Measurements from ENCODE around the gene CFC1B. TPM values are rescaled to one million over a fixed set of nuclear protein-coding genes. Genes with fewer than 3 reads are reported as not detected.
"Not testable (repeated sequence)": the region's sequence is repeated elsewhere in the genome, so short reads cannot be mapped to it uniquely, and the experiment has no call there.

The CFC1B gene
- not detected for polyA plus RNA-seq (2013, experiment 1 of 2)
- not detected for polyA plus RNA-seq (2013, experiment 2 of 2)

- H3K9me3 ChIP-seq (ENCODE audit: insufficient read depth, low read depth, low read length); H3K36me3 ChIP-seq (ENCODE audit: insufficient read depth, low read length); H3K27ac ChIP-seq (ENCODE audit: low read depth, low read length); H3K27me3 ChIP-seq (ENCODE audit: insufficient read depth, low read length); H3K4me3 ChIP-seq (ENCODE audit: low read length); H3K9ac ChIP-seq (ENCODE audit: low read depth, low read length); H3K4me1 ChIP-seq (ENCODE audit: insufficient read depth, low read length): not testable (repeated sequence)
- no CpG with 5 or more reads among the region's 7 CpGs for WGBS
These were observed at the start of gene CFC1B for GRCh38 chr2:130520992-130521391. TSS of gene CFC1B (plus strand) at chr2:130521222. CDS start at chr2:130521485, 263 bp downstream.

DNA sequence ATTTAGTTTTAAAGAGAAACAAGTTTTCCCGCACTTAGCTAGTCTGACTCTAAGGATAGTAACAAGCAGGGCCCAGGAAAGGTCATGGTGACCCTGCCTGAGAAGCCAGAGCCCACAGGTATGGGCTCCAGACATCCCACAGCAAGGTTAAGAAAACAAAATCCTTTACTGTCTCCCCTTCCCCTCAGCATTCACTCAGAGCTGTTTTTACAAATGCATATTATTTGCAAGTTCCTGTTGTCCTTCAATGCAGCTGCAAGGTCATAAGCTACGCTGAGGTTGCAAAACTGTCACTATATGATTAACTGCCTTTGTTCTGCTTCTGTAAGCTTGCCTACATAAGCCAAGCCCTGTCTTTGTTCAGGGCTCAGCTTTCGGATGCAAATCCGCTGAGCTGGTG lies 29.9 kb upstream of the CFC1B start:
- not testable (repeated sequence) for H3K27me3 ChIP-seq (ENCODE audit: insufficient read depth, low read length); H3K4me3 ChIP-seq (ENCODE audit: low read length); H3K4me1 ChIP-seq (ENCODE audit: insufficient read depth, low read length); H3K9ac ChIP-seq (ENCODE audit: low read depth, low read length); H3K27ac ChIP-seq (ENCODE audit: low read depth, low read length); H3K36me3 ChIP-seq (ENCODE audit: insufficient read depth, low read length); H3K9me3 ChIP-seq (ENCODE audit: insufficient read depth, low read depth, low read length)
- WGBS = 57% methylated on average over 2 of the region's 4 CpGs

- not testable (repeated sequence) for H3K36me3 ChIP-seq (ENCODE audit: insufficient read depth, low read length); H3K4me1 ChIP-seq (ENCODE audit: insufficient read depth, low read length); H3K27ac ChIP-seq (ENCODE audit: low read depth, low read length); H3K9me3 ChIP-seq (ENCODE audit: insufficient read depth, low read depth, low read length); H3K27me3 ChIP-seq (ENCODE audit: insufficient read depth, low read length); H3K9ac ChIP-seq (ENCODE audit: low read depth, low read length); H3K4me3 ChIP-seq (ENCODE audit: low read length)
- no CpG with 5 or more reads among the region's 13 CpGs for WGBS
These were observed 11.8 kb upstream of the CFC1B start, which contains the start of gene POTEI for GRCh38 chr2:130509228-130509627. TSS of gene POTEI (minus strand) at chr2:130509328. CDS start at chr2:130509235, 93 bp downstream.

GRCh38 chr2:130510807-130511746 lies 9.9 kb upstream of the CFC1B start:
- not testable (repeated sequence) for H3K9ac ChIP-seq (ENCODE audit: low read depth, low read length); H3K4me1 ChIP-seq (ENCODE audit: insufficient read depth, low read length); H3K4me3 ChIP-seq (ENCODE audit: low read length); H3K27ac ChIP-seq (ENCODE audit: low read depth, low read length); H3K9me3 ChIP-seq (ENCODE audit: insufficient read depth, low read depth, low read length); H3K36me3 ChIP-seq (ENCODE audit: insufficient read depth, low read length); H3K27me3 ChIP-seq (ENCODE audit: insufficient read depth, low read length)
- WGBS = 79% methylated on average over 2 of the region's 31 CpGs

DNA sequence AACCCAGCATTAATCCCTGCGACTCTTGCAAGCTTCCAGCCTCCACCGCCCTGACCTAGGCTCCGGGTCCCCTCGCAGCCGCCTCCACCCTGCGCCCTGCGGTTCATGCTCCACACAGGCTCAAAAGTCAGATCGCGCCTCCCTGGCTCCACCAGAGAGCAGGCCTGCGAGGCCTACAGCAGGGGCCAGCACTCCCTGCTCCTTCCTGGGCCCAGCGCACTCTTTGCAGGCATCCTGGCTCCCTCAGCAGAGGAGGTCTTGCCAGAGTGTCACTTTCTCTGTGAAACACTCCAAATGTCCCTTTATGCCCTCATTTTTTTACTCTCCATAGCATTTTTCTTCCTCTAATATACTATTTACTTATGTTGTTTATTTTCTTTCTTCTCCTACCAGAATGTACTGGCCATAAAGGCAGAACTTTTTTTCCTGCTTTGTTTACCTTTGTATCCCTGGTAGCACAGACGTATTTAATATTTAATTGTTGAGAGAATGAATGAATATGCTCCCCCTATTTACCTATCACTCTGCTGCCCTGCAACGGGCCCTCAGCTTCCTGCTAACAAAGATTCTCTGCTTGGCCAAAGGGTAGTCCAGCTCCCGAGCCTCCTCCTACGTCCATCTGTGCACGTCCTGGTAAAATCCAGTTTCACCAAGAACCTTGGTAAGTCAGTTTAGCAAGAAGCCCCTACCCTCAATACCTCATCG lies 9.1 kb upstream of the CFC1B start:
- H3K36me3 ChIP-seq (ENCODE audit: insufficient read depth, low read length); H3K9me3 ChIP-seq (ENCODE audit: insufficient read depth, low read depth, low read length); H3K9ac ChIP-seq (ENCODE audit: low read depth, low read length); H3K4me1 ChIP-seq (ENCODE audit: insufficient read depth, low read length); H3K27ac ChIP-seq (ENCODE audit: low read depth, low read length); H3K27me3 ChIP-seq (ENCODE audit: insufficient read depth, low read length); H3K4me3 ChIP-seq (ENCODE audit: low read length): not testable (repeated sequence)
- WGBS = 78% methylated on average over 3 of the region's 17 CpGs

- not testable (repeated sequence) for H3K36me3 ChIP-seq (ENCODE audit: insufficient read depth, low read length); H3K9me3 ChIP-seq (ENCODE audit: insufficient read depth, low read depth, low read length); H3K9ac ChIP-seq (ENCODE audit: low read depth, low read length); H3K4me3 ChIP-seq (ENCODE audit: low read length); H3K4me1 ChIP-seq (ENCODE audit: insufficient read depth, low read length); H3K27me3 ChIP-seq (ENCODE audit: insufficient read depth, low read length); H3K27ac ChIP-seq (ENCODE audit: low read depth, low read length)
- WGBS = no CpG with 5 or more reads among the region's 12 CpGs
These were observed 2.4 kb upstream of the CFC1B start for GRCh38 chr2:130518516-130519106.

DNA sequence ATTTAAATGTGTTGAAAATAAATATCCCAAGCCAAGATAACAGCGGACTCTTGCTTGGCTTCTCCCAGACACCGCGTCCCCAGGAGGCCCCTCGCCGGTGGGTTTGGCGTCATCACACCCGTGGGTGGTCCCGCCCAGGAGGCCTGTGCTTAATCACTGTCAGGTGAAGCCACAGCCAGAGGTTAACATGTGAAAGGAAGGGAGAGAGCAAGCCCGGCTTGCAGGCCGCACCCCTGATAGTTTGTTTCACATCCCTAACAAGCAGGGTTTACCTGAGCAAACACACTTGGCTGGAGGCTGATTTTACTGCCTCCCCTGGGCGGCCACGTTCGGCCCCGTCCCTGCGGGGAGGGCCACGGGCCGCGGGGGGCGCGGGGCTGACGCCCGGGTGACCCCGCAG lies 1.4 kb downstream of the CFC1B start:
- H3K9me3 ChIP-seq (ENCODE audit: insufficient read depth, low read depth, low read length); H3K4me3 ChIP-seq (ENCODE audit: low read length); H3K9ac ChIP-seq (ENCODE audit: low read depth, low read length); H3K36me3 ChIP-seq (ENCODE audit: insufficient read depth, low read length); H3K27ac ChIP-seq (ENCODE audit: low read depth, low read length); H3K27me3 ChIP-seq (ENCODE audit: insufficient read depth, low read length); H3K4me1 ChIP-seq (ENCODE audit: insufficient read depth, low read length): not testable (repeated sequence)
- no CpG with 5 or more reads among the region's 23 CpGs for WGBS

- H3K4me1 ChIP-seq (ENCODE audit: insufficient read depth, low read length); H3K27ac ChIP-seq (ENCODE audit: low read depth, low read length); H3K36me3 ChIP-seq (ENCODE audit: insufficient read depth, low read length); H3K9me3 ChIP-seq (ENCODE audit: insufficient read depth, low read depth, low read length); H3K27me3 ChIP-seq (ENCODE audit: insufficient read depth, low read length); H3K4me3 ChIP-seq (ENCODE audit: low read length); H3K9ac ChIP-seq (ENCODE audit: low read depth, low read length): not testable (repeated sequence)
- no CpG with 5 or more reads among the region's 40 CpGs for WGBS
These were observed 6.4 kb downstream of the CFC1B start for GRCh38 chr2:130527365-130527967.

GRCh38 chr2:130529545-130529944 lies 8.5 kb downstream of the CFC1B start:
- not testable (repeated sequence) for H3K36me3 ChIP-seq (ENCODE audit: insufficient read depth, low read length); H3K27ac ChIP-seq (ENCODE audit: low read depth, low read length); H3K9ac ChIP-seq (ENCODE audit: low read depth, low read length); H3K4me1 ChIP-seq (ENCODE audit: insufficient read depth, low read length); H3K27me3 ChIP-seq (ENCODE audit: insufficient read depth, low read length); H3K9me3 ChIP-seq (ENCODE audit: insufficient read depth, low read depth, low read length); H3K4me3 ChIP-seq (ENCODE audit: low read length)
- WGBS = no CpG with 5 or more reads among the region's 6 CpGs

GRCh38 chr2:130530212-130530611 lies 9.2 kb downstream of the CFC1B start:
- H3K27ac ChIP-seq (ENCODE audit: low read depth, low read length); H3K36me3 ChIP-seq (ENCODE audit: insufficient read depth, low read length); H3K9me3 ChIP-seq (ENCODE audit: insufficient read depth, low read depth, low read length); H3K27me3 ChIP-seq (ENCODE audit: insufficient read depth, low read length); H3K4me3 ChIP-seq (ENCODE audit: low read length); H3K4me1 ChIP-seq (ENCODE audit: insufficient read depth, low read length); H3K9ac ChIP-seq (ENCODE audit: low read depth, low read length): not testable (repeated sequence)
- WGBS = no CpG with 5 or more reads among the region's 4 CpGs

DNA sequence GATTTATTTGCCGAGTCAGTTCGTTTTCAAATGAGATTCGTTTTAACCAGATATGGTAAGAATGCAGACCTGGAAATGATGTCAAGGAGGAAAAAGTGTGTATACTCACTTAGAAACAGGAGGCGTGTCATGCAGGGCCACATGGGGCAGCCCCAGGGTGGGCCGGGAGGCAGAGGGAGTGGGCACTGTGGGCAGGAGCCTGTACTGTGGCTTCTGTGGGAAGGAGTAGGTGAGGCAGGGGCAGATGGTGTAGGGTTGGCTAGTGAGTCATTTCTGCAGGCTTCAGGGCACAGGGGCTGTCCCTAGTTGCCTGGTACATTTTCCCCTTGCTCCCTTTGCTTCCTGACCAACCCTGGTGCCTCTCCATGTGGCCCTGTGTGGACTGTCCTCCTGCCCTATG lies 10.2 kb downstream of the CFC1B start:
- H3K27me3 ChIP-seq (ENCODE audit: insufficient read depth, low read length); H3K4me3 ChIP-seq (ENCODE audit: low read length); H3K4me1 ChIP-seq (ENCODE audit: insufficient read depth, low read length); H3K9ac ChIP-seq (ENCODE audit: low read depth, low read length); H3K27ac ChIP-seq (ENCODE audit: low read depth, low read length); H3K9me3 ChIP-seq (ENCODE audit: insufficient read depth, low read depth, low read length); H3K36me3 ChIP-seq (ENCODE audit: insufficient read depth, low read length): not testable (repeated sequence)
- WGBS = no CpG with 5 or more reads among the region's 5 CpGs
